Astrocyte (in vitro differentiated cells and primary cell): Measurements from ENCODE around the gene CARS2.

Source experiments
- CTCF ChIP-seq: IDR thresholded peaks from 2 replicates; pipeline ENCODE4 v1.5.1; 2011; ENCODE audit warnings: low read depth, mild to moderate bottlenecking, inconsistent platforms, low read length, moderate library complexity; ENCODE audit not compliant: insufficient read depth
- EZH2 ChIP-seq: IDR thresholded peaks from 2 replicates; pipeline ENCODE4 v1.6.1; 2012; ENCODE audit warnings: mild to moderate bottlenecking, low read length, inconsistent platforms; ENCODE audit not compliant: insufficient read depth

GRCh38 chr13:110664041-110664440 lies 41.9 kb downstream of the CARS2 start:
- no peak for TF ChIP-seq CTCF
- no peak for TF ChIP-seq EZH2
